Adipose tissue (tissue), 3 donors: Measurements from ENCODE around the gene AHSA1. TPM values are rescaled to one million over a fixed set of nuclear protein-coding genes. Genes with fewer than 3 reads are reported as not detected.

Experiments
- H3K27ac ChIP-seq: one replicate; pipeline ENCODE4 v1.5.1; 2013; ENCODE audit warnings: low read depth, low read length
- WGBS, 3 donors: extraction: QIAGEN DNeasy Blood & Tissue Kit; methylation state at CpG; one replicate each; pipeline ENCODE4 v1.1.7; 2013; 5-methylcytosine and 5-hydroxymethylcytosine counted together
- polyA plus RNA-seq, 3 donors: library from polyadenylated mRNA; stranded (reverse); fragments of 200-250 nt; gene quantifications; one replicate each; pipeline ENCODE4 v1.2.3, GENCODE V29; 2013
- donor health status: healthy with polysubstance abuse.
- donor health status: Bipolar disorder and iron deficiency.
- donor health status: healthy.

Gene AHSA1
- polyA plus RNA-seq, 3 donors, result 42.9 to 85.5 (median 82.6) TPM

- no peak overlapping the region for H3K27ac ChIP-seq
- 2 to 3% (median 3%) methylated on average over 48 to 53 of the region's 53 CpGs for WGBS, 3 donors
Observed at GRCh38 chr14:77498984-77499527, 41.2 kb downstream of the AHSA1 start.

DNA sequence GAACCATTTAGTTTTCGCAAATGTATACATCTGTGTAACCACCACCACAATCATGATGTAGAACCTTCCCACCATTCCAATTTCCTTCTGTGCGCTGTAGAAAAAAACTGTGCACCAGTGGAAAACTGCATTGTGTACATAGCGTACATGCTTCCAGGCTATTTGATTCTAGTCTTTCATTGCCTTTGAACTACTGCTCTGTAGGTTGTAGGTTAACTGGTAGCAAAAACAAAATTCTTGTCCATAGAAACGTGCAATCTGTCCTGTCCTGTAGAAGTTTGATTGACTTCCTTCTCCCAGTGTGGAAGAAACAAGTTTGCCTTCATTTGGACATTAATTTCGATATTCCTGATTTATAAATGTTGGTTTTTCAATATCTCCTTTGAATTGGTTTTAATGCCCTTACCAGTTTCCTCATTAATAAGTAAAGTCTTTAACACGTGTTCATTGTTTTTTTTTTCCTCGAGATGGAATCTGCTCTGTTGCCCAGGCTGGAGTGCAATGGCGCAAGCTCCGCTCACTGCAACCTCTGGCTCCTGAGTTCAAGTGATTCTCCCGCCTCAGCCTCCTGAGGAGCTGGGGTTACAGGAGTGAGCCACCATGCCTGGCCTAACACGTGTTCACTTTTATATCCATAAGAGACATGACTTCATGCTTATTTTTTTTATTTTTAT is 44.4 kb downstream of the AHSA1 start:
- 75 to 80% (median 77%) methylated on average over 11 of the region's 11 CpGs for WGBS, 3 donors
- H3K27ac ChIP-seq, result no peak overlapping the region

GRCh38 chr14:77503138-77503537 is 45.2 kb downstream of the AHSA1 start:
- H3K27ac ChIP-seq, result no peak overlapping the region
- WGBS, 3 donors, result 97 to 98% (median 97%) methylated on average over 5 of the region's 5 CpGs

DNA sequence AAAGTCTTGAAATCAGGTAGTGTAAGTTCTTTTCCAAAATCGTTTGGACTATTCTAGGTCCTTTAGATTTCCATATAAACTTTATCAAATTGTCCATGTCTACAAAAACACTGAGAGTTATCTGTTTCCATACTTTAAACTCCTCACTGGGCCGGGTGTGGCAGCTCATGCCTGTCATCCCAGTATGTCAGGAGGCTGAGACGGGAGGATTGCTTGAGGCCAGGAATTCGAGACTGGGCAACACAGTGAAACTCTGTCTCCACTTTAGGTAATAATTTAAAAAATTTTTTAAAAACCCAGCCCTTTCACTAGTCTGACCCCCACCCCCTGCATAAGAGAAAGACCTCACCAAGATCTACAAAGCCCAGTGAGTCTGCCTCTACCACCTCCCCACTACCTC is 47.1 kb downstream of the AHSA1 start:
- 71 to 83% (median 71%) methylated on average over 4 of the region's 4 CpGs for WGBS, 3 donors
- no peak overlapping the region for H3K27ac ChIP-seq

- 95 to 98% (median 97%) methylated on average over 3 of the region's 3 CpGs for WGBS, 3 donors
- H3K27ac ChIP-seq, result no peak overlapping the region
Observed at GRCh38 chr14:77507762-77508161, 49.9 kb downstream of the AHSA1 start.

DNA sequence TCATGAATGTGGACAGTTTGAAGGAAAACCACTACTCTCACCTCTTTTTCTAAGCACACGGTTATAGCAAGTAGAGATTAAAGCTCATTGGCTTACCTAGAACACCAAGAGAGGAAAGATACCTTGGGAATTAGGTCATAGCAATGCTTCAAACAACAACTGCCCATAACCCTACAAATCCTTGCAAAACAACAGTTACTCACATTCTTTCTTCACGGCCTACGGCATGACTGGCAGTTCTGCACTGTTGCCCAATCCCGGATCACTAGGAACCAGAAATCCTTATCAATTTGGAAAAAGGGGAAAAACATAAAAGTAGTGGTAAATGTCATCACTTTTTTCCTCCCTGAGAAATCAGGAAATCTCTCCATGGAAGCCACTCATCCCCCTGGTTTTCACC is 50.4 kb downstream of the AHSA1 start:
- H3K27ac ChIP-seq, result no peak overlapping the region
- WGBS, 3 donors, result 63 to 88% (median 68%) methylated on average over 4 of the region's 4 CpGs

- 94 to 96% (median 94%) methylated on average over 3 of the region's 3 CpGs for WGBS, 3 donors
- H3K27ac ChIP-seq, result no peak overlapping the region
Observed at GRCh38 chr14:77508876-77509275, 51.0 kb downstream of the AHSA1 start.

GRCh38 chr14:77509366-77509765 is 51.5 kb downstream of the AHSA1 start:
- H3K27ac ChIP-seq, result no peak overlapping the region
- WGBS, 3 donors, result 91 to 96% (median 91%) methylated on average over 4 of the region's 4 CpGs

GRCh38 chr14:77511486-77512162 is 53.7 kb downstream of the AHSA1 start:
- H3K27ac ChIP-seq, result no peak overlapping the region
- WGBS, 3 donors, result 91 to 93% (median 92%) methylated on average over 8 of the region's 8 CpGs

DNA sequence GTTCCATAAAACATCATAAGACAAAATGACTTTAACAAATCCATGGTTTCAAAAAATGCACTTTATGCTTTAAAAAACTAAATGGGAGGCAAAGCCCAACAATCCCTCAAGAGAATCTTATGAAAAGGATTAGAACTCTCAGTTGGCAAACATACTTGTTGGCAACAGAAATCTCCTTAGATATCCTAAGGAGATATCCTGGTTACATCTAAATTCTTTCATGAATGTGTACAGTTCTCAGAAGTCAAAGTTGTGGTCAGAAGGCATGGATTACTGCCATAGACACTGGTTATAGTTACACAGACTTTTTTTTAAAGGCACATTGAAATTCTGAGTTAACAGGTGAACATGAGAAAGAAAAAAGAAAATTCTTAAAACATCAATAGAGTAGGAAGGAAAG is 58.2 kb downstream of the AHSA1 start:
- no peak overlapping the region for H3K27ac ChIP-seq

Other genes with a start within 250 kb of the AHSA1 start
- gene NGB, start 186.9 kb upstream of the AHSA1 start, polyA plus RNA-seq, result under 1 TPM in 1 of 3 donors, not detected in 2; 0.14 TPM
- gene POMT2, start 137.2 kb upstream of the AHSA1 start, polyA plus RNA-seq, result 10 to 100 TPM in 1 of 3 donors, 1 to 10 TPM in 2; 8.1 to 12.4 (median 9.3) TPM
- gene GSTZ1, start 137.1 kb upstream of the AHSA1 start, polyA plus RNA-seq, result 10 to 100 TPM; 15.2 to 33.1 (median 19.6) TPM
- gene TMED8, start 81.0 kb upstream of the AHSA1 start, polyA plus RNA-seq, result 1 to 10 TPM; 3.0 to 6.4 (median 4.2) TPM
- under 1 TPM; 0.30 to 0.54 (median 0.34) TPM for gene SAMD15, start 80.7 kb upstream of the AHSA1 start, polyA plus RNA-seq
- gene NOXRED1, start 34.6 kb upstream of the AHSA1 start, polyA plus RNA-seq, result under 1 TPM; 0.10 to 0.24 (median 0.22) TPM
- 1 to 10 TPM; 7.8 to 9.7 (median 8.5) TPM for gene VIPAS39, start 492 bp upstream of the AHSA1 start, polyA plus RNA-seq
- under 1 TPM in 1 of 3 donors, not detected in 2; 0.24 TPM for gene ISM2, start 40.7 kb downstream of the AHSA1 start, polyA plus RNA-seq
- 10 to 100 TPM in 1 of 3 donors, 1 to 10 TPM in 2; 5.4 to 11.3 (median 6.9) TPM for gene SPTLC2, start 158.5 kb downstream of the AHSA1 start, polyA plus RNA-seq
- 1 to 10 TPM; 3.3 to 6.3 (median 3.4) TPM for gene ALKBH1, start 249.9 kb downstream of the AHSA1 start, polyA plus RNA-seq